HG03469 (cell line): ENCODE results near the gene QKI.
"Not testable (repeated sequence)": the region's sequence is repeated elsewhere in the genome, so short reads cannot be mapped to it uniquely, and the experiment has no call there.

Experiments
- ATAC-seq: cut with Tn5 transposase; IDR thresholded peaks from one replicate; pipeline ENCODE4 v1.9.1; 2021; ENCODE audit warnings: mild to moderate bottlenecking, moderate library complexity, moderate number of reproducible peaks; ENCODE audit not compliant: unreplicated experiment

QKI gene

DNA sequence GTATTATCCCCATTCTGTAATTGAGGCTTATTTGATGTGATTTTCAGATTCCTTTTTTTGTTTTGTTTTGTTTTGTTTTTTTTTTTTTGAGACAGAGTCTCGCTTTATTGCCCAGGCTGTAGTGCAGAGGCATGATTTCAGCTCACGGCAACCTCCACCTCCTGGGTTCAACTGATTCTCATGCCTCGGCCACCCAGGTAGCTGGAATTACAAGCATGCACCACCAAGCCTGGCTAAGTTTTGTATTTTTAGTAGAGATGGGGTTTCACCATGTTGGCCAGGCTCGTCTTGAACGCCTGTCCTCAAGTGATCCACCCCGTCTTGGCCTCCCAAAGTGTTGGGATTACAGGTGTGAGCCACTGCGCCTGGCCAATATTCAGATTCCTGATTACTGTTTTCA lies 62.4 kb downstream of the QKI start:
- not testable (repeated sequence) for ATAC-seq

DNA sequence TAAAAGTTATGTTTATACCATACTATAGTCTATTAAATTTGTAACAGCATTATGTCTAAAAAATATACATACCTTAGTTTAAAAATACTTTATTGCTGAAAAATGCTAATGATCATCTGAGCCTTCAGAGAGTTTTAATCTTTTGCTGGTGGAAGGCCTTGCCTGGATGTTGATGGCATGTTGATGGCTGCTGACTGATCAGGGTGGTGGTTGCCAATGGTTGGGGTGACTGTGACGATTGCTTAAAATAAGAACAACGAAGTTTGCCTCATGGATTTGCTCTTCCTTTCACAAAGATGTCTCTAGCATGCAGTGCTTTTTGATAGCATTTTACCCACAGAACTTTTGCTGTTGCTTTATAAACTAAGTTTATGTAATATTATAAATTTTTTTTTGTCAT lies 68.6 kb downstream of the QKI start:
- ATAC-seq, result no peak

DNA sequence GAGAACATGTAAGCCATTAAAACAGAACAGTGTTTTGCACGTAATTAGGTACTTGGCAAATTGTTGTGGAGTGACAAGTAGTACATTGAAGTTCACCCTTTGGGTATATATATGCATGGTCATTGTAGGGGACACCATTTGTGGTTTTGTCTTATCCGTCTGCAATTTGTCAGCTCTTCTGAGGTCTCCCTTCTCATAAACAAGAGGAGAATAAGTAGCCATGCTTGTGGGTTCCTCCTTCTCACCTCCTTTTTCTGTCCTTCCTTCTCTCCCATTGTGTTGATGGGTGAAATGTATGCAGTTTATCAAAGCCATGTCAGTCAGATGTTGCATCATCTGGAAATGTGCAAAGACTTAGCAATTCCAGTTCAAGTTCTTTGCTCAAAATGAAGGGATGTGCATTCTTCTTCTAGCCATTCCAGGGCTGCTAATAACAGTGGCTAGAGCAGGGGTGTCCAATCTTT lies 70.9 kb downstream of the QKI start:
- no peak for ATAC-seq

DNA sequence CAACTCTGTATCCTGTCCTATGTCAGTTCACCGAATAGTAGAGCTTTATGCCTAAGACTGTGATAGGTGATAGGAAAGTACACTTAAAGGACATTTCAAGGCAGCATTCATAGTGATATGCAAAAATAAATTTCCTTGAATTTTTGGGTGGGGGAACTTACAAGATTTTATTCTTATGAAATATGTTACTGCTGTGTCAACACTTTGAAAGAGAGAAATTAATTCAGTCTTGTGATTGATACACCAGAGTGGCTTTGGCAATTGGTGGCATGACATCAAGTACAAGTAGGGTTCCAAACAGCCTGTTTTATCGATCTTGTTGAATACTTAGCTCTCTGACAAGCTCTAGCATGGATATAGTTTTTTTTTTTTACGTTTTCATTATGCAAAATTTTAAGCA lies 72.3 kb downstream of the QKI start:
- ATAC-seq, result no peak

DNA sequence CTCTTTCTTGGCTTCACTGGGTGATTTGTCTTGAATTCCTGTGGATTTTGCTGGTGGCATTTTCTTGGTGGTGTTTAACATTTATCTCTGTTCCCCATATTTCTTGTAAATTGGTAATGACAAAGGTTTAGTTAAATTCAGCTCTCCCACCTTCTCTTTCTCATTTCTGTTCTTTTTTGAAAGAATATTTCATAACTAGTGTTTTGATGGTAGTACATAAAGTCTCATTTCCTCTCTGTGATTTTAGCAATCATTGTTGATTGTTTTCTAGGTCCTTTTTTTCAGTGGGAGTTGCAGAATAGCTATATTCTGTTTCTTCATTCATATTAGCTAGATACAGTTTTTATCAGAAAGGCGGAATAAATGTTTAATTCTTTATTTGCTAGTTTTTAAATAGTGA lies 73.1 kb downstream of the QKI start:
- no peak for ATAC-seq

DNA sequence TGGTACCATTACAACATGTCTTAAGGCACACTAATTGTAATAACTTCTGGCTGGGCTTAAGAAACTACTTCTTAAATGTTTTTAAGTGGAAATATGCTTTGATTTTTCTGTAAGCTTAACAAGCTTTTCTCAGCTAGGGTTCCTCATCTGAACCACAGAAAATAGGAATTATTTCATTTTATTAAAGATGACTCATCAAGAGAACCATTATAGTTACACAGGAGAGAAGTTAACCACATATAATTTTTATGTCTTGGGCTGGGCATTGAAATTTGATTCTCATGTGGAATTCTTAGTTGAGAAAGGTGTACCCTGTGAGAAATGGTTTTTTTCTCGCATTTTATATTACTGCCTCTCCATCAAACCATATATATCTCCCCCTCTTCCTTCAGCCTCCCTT lies 75.1 kb downstream of the QKI start:
- ATAC-seq, result no peak

DNA sequence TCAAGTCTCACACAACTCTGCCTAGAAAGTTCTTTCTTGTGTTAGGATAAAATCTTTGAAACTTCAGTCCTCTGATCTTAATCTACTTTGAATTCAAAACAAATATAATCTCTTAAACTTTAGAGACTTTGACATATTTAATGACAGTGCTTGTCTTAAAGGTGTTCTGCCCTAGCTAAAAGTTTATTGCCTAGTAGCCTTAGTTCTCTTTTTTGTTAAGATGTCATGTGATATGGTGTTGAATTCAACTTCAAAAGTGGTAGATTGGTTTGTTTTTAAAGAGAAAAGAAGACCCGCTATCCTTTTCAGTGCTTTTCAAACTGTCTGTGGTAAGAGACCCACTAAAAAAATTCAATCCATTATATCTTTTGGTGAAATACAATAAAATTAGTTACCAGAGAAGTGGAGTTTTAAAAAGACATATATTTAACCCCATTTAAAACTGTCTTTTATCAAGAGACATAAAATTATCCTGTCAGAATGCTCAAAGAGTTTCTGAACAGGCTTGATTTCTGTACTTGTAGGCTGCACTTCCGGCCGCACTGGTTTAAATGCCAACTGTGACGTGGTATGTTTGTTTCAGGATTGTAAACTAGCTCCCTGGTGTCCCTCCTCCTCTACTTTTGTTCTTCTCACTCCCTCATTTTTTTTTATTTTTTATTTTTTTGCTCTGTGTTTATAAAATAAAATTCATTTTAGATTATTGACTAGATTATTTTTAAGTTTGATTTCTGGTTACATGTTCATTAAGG lies 76.5 kb downstream of the QKI start:
- ATAC-seq, result no peak

DNA sequence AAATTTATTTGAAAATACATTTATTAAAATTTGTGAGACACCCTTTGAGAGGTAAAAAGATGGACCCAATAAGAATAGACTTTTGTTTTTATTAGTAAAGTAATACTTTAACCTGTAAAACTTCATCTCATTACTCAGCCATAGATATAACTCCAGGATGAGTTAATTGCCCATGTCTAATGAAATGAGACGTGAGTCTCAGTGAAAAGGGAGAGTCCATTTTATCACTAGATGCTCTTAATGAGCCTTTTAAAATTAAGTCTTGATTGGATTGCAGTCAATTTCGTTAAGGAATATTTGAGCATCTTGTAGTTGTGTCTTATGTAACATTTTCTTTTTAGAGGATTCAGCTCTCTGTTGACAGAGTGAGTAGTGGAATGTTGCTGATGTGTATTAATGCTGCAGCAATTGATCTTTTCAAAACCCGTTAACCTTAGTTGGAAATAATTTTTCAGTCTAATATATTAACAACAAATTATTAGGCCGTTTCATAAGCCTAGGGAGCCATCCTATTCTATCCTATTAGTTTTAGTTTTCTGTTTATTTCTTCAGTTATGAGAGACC lies 77.3 kb downstream of the QKI start:
- ATAC-seq, result no peak

DNA sequence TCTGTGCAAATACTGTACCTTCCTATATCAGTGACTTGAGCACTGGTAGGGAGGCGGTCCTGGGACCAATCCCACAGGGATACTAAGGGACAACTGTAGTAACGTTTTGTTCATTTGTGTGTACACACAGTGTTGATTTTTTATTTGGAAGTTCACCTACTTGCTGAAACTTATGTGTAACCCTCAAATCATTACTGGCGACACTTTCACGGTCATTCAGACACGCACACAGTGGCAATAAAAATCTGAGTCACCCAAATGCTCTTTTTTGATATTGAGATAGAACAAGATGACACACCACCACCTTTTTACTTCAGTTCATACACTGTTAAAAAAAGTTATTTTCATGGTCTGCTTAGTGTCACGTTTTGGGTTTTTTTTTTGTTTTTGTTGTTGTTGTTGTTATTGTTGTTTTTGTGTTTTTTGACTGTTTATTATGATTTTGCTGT lies 79.8 kb downstream of the QKI start:
- no peak for ATAC-seq

DNA sequence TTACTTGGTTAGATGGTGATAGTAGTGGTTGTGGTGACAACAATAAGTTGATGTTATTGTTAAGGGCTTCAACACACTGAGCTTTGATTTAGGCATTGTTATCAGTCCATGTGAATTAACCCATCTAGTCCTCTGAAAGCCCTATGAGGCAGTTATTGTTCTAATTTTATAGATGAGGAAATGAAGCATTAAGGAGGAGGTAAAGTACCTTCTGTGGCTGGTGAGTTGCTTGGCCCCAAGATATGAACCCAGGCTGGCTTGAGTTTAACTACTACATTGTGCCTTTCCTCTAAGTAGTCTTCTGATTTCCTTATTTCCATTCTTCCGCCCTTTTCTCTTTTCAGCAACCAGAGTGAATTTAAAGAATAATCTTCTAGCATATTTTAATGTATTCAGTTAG lies 81.7 kb downstream of the QKI start:
- ATAC-seq, result no peak

DNA sequence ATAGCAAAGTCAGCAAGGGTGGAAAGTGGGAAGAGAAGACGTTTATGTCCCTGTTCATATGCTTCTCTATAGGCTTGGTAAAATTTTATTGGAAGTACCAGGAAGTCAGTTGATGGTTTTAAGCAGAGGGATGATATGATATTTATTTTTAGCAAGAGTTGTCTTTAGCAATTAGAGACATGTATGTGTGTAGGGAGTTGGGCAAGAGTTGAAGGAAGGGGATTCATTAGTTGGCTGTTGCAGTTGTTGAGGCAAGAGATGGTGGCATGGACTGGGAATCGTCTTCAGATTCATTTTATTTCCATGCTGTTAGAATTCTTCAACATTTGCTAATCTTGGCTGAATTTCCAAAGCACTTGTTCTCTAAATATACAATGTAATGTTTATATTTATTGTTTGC lies 85.6 kb downstream of the QKI start:
- ATAC-seq, result no peak

DNA sequence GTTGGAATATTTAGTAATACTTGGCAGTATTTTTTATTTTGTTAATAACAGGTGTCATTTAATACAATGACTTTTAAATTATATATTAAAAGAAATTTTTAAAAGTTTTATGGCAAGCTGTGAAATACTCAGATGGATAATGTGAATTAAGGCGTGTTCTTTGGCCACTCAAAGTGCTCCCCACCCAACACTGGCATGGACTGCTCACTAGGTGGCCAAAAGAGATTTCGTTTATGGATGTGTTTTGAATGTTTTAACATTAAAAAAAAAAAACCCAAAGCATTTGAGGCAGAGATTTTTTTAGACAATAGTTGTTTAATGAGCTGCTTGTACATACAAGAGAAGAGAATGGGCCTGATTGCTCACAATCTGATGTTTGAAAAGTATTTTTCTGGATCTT lies 86.5 kb downstream of the QKI start:
- ATAC-seq, result no peak

DNA sequence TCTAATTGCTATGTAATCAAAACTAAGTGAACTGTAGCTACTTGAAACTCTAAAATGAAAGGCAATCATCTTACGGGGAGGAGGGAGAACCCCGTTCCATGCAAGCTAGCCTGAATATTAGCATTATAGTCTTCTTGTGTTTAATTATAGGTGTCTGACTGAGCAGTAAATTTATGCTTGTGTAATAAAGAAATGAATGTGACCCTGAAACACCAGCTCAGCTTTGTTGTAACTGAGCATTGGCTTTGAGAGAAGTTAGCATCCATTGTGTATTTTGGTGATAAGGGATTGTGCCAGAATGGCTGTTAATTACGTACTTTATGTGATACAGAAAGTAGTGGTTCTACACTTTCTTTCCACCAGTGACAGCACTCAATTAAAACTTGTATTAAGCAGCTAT lies 86.9 kb downstream of the QKI start:
- no peak for ATAC-seq

DNA sequence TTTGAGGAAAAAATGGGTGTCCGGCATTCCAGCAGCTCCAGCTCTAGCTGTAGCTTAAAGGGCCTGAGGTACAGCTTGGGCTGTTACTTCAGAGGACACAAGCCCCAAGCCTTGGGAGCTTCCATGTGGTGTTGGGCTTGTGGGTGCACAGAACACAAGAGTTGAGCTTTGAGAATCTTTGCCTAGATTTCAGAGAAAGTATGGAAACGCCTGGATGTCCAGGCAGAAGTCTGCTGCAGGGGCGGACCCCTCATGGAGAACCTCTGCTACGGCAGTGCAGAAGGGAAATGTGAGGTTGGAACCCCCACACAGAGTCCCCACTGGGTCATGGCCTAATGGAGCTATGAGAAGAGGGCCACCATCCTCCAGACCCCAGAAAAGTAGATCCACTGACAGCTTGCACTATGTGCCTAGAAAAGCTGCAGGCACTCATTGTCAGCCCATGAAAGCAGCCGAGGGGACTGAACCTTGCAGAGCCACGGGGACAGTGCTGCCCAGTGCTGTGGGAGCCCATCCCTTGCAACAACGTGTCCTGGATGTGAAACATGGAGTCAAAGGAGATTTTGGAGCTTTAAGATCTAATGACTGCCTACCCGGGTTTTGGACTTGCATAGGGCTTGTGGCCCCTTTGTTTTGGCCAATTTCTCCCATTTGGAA lies 90.6 kb downstream of the QKI start:
- ATAC-seq, result no peak

DNA sequence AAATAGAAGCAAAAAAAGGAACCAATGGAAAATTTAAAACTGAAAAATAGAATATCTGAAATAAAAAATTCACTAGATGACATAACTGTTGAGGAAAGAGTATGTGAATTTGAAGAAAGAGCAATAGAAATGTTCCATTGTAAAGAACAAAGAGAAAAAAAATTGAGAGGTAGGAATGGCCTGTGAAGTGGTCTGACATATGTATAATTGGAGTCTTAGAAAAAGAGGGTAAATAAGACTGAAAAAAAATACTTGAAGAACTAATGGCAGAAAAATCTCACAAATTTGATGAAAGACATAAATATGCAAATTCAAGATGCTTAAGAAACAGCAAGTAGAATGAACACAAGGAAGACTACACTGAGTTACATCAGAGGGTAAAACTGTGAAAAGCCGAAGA lies 93.4 kb downstream of the QKI start:
- ATAC-seq, result no peak

DNA sequence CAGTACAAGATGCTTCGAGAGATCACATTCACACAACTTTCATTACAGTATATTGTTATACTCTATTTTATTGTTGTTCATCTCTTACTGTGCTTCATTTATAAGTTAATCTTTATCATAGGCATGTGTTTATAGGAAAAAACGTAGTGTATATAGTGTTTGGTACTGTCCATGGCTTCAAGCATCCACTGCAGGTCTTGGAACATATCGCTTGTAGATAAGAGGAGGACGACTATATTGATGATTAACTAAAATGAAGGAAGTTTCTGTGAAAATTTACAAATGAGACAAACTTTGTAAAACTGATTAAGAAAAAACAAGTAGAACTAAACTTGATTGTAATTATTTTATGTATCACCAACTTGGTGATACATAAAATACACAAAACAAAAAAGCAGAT lies 98.5 kb downstream of the QKI start:
- ATAC-seq, result no peak

DNA sequence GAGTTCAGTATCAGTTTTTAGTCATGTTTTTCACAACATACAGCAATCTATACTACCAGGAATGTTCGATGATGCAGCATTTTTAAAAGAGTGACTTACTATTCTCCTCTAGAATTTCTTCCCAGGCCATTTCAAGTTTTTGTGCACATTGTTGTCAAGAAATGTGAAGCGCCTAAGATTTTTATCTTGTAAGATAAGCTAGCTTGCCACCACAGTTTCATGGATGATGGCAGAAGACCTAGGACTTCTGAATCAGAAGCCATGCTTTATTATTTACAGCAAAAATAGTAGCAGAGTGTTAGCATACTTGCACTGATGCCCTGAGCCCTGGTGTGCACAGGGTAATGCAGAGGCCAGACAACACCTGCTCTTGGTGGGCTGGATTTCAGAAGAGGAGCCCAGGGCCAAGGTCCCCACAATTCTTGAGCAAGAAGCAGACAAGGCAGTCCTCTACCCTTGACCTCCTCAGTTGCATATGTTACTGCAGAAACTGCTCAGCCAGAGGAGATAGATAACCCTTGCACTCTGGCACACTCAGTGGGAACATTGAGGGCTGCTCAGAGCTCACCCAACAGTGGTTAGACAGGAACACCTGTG lies 99.2 kb downstream of the QKI start:
- no peak for ATAC-seq

DNA sequence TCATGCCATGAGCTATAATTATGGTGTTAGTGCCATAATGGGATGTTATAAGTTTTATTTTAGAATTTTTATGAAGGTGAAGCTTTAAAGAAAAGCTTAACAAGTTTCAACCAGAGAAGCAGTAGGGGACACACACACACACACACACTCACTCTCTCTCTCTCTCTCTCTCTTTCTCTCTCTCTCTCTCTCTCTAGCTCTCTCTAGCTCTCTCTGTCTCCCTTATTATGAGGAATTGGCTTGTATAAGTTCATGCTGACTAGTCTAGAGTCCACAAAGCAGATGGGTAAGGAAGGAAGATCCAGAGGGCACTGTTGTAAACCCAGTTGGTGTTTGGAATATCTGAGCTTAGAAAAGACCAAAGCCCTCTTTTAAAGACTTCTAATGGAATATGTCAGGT lies 102.4 kb downstream of the QKI start:
- no peak for ATAC-seq

DNA sequence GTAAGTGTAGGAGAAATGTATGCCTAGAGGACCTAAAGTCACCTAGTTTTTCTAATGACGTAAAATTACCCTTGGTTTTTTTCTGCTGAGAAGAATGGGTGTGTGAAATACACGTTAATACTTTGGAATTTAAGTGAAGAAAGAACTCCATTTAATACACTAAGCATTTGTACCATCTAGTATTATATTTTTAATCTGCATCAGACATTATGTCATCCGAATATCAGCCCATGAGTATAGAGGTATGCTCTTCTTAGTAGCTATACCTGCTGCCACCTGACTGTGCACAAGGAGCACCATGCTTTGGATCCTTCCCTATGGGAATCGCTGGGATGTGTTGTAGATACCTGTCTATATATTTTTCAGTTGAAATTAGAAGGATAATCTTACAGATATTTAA lies 106.4 kb downstream of the QKI start:
- no peak for ATAC-seq

DNA sequence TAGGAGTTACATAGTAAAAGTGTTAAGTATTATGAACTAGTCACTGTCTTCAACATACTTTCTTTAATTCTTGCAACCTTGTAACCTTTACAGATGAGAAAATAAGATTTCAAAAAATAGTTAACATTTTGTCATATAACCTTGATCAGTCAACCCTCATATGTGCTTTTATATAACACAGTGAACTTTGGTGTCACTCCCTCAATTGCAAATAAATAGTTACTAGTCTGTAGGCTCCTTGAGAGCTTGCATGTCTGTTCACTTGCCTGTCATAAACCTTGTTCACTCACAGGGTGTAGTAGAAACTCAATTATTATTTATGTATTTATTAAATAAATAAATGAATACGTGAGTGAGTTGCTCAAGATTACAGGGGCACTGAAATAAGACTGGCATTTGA lies 107.5 kb downstream of the QKI start:
- no peak for ATAC-seq

DNA sequence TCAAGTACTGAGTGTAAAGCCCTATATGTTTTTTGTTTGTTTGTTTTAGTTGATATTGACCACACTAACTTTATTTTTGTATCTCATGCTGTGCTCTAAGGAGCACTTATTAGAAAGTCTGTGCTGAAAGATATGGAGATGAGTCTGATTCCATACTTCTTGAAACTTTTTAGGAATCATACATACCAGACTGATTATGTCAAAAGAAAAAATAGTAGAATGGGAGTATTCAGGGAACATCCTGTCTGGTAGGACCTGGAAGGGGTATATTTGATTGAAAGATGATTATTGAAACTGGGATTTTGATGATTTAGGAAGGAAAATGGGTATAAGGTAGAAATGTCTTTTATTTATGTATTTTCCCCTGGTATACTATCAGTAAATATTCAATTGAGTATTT lies 111.4 kb downstream of the QKI start:
- ATAC-seq, result no peak

DNA sequence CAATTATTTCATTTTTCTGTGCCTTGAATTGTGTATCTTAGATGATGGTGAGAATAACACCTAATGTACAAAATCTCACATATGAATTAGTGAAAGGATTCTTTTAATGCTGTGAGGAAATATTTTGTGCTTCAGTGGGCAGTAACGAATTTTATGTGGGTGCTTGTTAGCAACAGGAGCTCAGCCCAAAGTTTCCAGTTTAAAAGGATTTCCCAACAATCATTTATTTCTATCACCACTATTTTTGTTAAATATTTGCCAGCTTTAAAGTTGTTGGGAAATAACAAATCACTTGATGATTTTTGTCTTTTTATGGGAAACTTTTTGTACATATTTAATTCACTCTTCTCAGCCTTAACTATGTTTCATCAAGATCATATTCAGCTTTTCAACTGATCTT lies 111.8 kb downstream of the QKI start:
- ATAC-seq, result no peak
